ENCODE data around the gene CDT1. TPM values are rescaled to one million over a fixed set of nuclear protein-coding genes. Genes with fewer than 3 reads are reported as not detected.

CDT1 gene
- total RNA-seq, 4 donors from 2014 or later: 0.17 to 1.4 (median 0.34) TPM; not detected in 1

DNA sequence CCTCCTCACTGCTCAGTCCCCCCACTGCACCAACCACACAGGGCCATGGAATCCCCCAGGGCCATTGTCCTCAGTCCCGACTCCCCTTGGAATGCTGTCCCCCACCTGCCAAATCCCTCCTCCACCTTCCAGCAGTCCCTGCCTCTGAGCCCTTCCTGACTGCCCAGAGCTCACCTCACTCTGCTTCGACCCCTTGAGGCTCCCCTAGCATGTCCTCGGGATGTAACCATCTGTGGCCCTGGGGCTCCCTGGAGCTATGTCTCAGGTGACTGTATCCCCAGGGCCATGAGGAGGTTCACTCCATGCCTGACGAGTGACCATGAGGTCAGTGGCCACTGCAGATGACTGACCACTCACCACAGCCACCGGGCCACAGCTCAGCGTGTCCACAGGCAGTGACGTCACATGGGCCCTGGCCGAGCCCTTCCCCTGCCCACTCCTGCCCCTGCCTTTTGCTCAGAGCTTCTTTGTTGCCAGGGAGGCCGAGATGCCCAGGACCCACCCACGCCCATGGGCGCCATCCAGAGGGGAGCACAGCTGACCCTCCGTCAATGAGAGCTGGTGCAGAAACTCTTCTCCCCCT is 10.8 kb upstream of the CDT1 start:
- H3K27ac ChIP-seq (replicated peaks in 1 of 4): no peak overlapping the region
- DNase-seq (ENCODE audit: extremely low spot score): no peak
- H3K36me3 ChIP-seq: no peaks in the 10 kb centered on the region
- no peak overlapping the region for H3K4me3 ChIP-seq
- 70% methylated on average over 11 of the region's 12 CpGs for WGBS
- peaks cover 5 to 11% (median 8%) of the 10 kb centered on the region in 4 donors for H3K4me1 ChIP-seq
- intact Hi-C loops (cut with DNase I): no loop called here
- H3K9me3 ChIP-seq: no peaks in the 10 kb centered on the region
- H3K27me3 ChIP-seq: peaks cover 0 to 52% (median 3%) of the 10 kb centered on the region in 4 donors
- no peak for TF ChIP-seq CTCF (IDR thresholded peaks at IDR 0.05)
- no peak for TF ChIP-seq POLR2AphosphoS5 (IDR thresholded peaks at IDR 0.05)
- no peak for TF ChIP-seq POLR2A (IDR thresholded peaks at IDR 0.05; ENCODE audit: low read depth)
- TF ChIP-seq EP300 (IDR thresholded peaks at IDR 0.05): no peak

GRCh38 chr16:88793251-88793954 is 10.2 kb upstream of the CDT1 start:
- H3K4me3 ChIP-seq: no peak overlapping the region
- no peak for DNase-seq (ENCODE audit: extremely low spot score)
- intact Hi-C loops (cut with DNase I): no loop called here
- 59% methylated on average over 14 of the region's 35 CpGs for WGBS
- peaks cover 5 to 11% (median 8%) of the 10 kb centered on the region in 4 donors for H3K4me1 ChIP-seq
- H3K36me3 ChIP-seq: no peaks in the 10 kb centered on the region
- H3K9me3 ChIP-seq: no peaks in the 10 kb centered on the region
- H3K27me3 ChIP-seq: peaks cover 0 to 52% (median 3%) of the 10 kb centered on the region in 4 donors
- TF ChIP-seq POLR2AphosphoS5 (IDR thresholded peaks at IDR 0.05): no peak
- no peak for TF ChIP-seq CTCF (IDR thresholded peaks at IDR 0.05)
- TF ChIP-seq EP300 (IDR thresholded peaks at IDR 0.05): no peak
- no peak for TF ChIP-seq POLR2A (IDR thresholded peaks at IDR 0.05; ENCODE audit: low read depth)
- H3K27ac ChIP-seq (replicated peaks in 1 of 4): no peak overlapping the region

DNA sequence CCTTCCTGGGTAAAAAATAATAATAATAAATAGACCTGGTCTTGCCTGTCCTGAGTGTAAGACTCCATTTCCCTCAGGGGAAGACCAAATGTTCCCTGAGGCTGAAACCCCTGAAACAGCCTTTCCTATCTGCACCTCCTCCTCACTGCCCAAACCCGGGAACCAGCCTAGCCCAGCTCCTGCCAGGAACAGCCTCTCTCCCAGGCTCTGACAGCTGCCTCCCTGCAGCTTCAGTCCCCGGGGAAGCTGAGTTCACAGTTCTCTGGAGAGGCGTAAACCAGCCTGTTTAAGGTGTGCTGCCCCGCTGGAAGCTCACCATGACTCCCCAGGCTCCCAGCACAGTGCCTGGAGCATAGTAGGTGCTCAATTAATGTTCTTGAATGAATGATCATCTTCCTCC is 7.3 kb upstream of the CDT1 start:
- TF ChIP-seq POLR2AphosphoS5 (IDR thresholded peaks at IDR 0.05) (no peak), EP300 (IDR thresholded peaks at IDR 0.05) (no peak), CTCF (IDR thresholded peaks at IDR 0.05) (no peak), POLR2A (IDR thresholded peaks at IDR 0.05; ENCODE audit: low read depth) (no peak)
- Histone ChIP-seq H3K27ac (replicated peaks in 1 of 4) (no peak overlapping the region), H3K9me3 (no peaks in the 10 kb centered on the region), H3K27me3 (peaks cover 0 to 45% (median 3%) of the 10 kb centered on the region in 4 donors), H3K4me3 (no peak overlapping the region), H3K4me1 (no peaks in the 10 kb centered on the region), H3K36me3 (no peaks in the 10 kb centered on the region)
- WGBS: no CpG with 5 or more reads among the region's 4 CpGs
- DNase-seq (ENCODE audit: extremely low spot score): no peak
- intact Hi-C loops (cut with DNase I): no loop called here

DNA sequence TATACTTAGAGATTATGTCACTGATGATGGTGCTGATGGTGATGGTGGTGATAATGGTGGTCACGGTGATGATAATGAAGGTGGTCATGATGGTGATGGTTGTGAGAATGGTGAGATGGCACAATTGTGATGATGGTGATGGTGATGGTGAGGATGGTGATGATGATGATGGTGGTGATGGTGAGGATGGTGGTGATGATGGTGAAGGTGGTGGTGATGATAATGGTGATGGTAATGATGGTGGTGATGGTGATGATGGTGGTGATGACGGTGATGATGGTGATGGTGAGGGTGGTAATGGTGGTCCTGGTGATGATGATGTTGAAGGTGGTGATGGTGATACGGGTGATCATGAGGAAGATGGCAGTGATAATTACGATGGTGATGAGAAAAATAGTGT is 5.5 kb upstream of the CDT1 start:
- Histone ChIP-seq H3K36me3 (no peaks in the 10 kb centered on the region), H3K27ac (replicated peaks in 1 of 4) (no peak overlapping the region), H3K4me3 (no peak overlapping the region), H3K27me3 (peaks cover 0 to 27% (median 2%) of the 10 kb centered on the region in 4 donors), H3K9me3 (no peaks in the 10 kb centered on the region), H3K4me1 (peaks cover 3 to 15% (median 12%) of the 10 kb centered on the region in 4 donors)
- intact Hi-C loops (cut with DNase I): no loop called here
- DNase-seq (ENCODE audit: extremely low spot score): no peak
- TF ChIP-seq POLR2AphosphoS5 (IDR thresholded peaks at IDR 0.05) (no peak), CTCF (IDR thresholded peaks at IDR 0.05) (no peak), POLR2A (IDR thresholded peaks at IDR 0.05; ENCODE audit: low read depth) (no peak), EP300 (IDR thresholded peaks at IDR 0.05) (no peak)
- 93% methylated on average over 4 of the region's 4 CpGs for WGBS

All from esophagus muscularis mucosa (tissue), 4 donors.